ENCODE results near the gene ACVR1. TPM values are rescaled to one million over a fixed set of nuclear protein-coding genes. Genes with fewer than 3 reads are reported as not detected.
"Not testable (repeated sequence)": the region's sequence is repeated elsewhere in the genome, so short reads cannot be mapped to it uniquely, and the experiment has no call there.

Gene ACVR1
- total RNA-seq, 1 donor from 2014 or later, result 35.5 TPM

DNA sequence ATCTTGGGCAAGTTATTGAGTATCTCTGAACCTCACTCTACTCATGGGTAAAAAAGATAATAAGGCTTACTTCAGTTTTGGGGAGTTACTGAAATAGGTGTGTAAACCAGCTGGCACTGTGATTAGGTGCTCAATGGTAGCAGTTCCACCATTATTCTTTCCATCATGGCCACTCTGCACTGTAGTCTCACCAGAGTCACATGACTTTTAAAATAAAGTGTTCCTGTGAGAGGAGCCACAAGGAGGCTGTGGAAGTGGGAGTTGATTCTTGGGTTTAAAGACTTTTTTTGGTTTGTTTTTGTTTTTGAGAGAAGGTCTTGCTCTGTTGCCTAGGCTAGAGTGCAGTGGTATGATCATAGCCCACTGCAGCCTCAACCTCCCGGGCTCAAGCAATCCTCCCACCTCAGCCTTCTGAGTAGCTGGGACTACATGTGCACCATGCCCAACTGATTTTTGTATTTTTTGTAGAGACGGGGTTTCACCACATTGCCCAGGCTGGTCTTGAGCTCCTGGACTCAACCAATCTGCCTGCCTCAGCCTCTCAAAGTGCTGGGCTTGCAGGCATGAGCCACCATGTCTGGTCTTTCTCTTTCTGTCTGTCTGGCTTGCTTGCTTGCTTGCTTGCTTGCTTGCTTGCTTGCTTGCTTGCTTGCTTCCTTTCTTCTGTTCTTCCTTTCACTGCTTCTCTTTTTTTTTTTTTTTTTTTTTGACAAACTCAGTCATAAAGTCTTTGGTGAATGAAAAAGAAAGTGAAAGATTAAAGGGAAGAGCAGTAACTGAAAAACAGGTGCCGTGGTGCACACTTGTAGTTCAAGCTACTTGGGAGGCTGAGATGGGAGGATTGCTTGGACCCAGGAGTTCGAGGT, 21.2 kb upstream of the ACVR1 start:
- DNase-seq (ENCODE audit: low spot score) (no peak), ATAC-seq (no peak)
- intact Hi-C loops (cut with DNase I), result no loop called here

DNA sequence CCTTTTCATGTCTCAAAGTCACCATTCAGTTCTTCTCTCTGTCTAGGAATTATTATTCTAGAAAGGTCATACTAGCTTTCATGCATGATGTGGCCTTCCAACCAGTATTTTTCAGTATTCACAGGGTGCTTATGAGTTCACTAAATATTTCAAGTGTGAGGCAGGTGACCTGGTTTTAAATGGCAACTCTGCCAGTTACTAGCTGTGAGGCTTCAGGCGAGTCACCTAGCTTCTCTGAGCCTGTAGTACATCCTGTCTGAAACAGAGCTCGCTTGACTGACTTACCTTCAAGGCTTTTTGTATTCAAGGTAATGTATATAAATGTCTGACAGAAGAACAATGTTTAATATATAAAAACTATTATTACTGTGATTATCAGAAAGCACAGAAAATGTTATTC, 19.4 kb upstream of the ACVR1 start:
- intact Hi-C loops (cut with DNase I), result no loop called here

DNA sequence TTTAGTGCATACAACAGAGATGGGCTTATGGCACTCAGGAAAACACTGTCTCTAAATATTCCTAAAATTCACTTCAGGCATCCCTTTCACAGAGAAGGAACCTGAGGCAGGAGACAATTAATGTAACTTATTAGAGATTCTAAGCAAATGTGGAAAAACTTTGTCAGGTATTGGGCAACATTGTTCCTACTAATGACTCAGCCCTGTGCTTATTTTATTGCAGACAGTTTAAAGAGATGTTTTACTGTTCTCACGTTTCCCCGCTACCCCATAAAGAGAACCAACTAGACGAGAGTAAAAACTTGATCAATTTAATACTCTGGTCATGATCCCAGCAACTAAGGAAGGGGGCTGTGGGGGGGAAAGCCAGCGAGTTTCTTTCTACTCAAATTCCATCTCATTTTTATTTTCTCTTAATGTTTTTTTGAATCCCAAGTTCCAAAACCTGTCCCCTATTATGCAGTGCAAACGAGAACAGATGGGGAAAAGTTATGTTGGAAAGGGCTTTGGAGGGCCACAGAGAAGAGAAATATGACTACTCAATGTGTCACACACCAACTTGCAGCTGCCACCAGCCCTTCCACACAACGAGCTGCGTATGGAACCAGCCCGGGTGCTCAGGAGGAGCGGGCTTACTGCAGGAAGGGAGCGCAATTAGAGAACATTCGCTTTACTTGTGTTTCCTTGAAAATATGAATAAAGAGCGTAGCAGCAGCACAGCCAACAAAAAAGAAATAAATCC, 18.7 kb upstream of the ACVR1 start:
- DNase-seq (ENCODE audit: low spot score) (no peak), ATAC-seq (no peak)
- intact Hi-C loops (cut with DNase I), result no loop called here

More for the DNA sequence above, 19.4 kb upstream of the ACVR1 start:
- DNase-seq (ENCODE audit: low spot score) (no peak), ATAC-seq (no peak)

DNA sequence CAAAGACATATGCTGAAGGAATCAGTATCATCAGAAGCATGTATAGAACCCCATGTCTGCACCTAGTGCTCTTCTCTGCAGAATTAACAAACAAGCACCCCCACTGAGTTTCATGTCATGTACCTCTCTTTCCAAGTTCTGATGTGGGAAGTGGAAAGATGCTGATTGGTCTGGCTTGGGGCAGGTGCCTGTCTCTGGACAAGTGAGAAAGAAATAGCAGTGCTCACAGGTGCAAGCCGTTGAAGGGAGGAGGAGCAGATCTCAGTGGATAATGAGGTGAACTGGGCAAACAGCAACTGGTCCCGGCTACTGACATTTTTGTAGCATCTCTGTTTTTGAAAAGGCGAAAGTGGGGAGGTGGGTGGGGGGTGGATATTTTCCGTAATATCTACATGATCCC, 17.5 kb upstream of the ACVR1 start:
- DNase-seq (ENCODE audit: low spot score), result no peak
- intact Hi-C loops (cut with DNase I), result no loop called here
- no peak for ATAC-seq

DNA sequence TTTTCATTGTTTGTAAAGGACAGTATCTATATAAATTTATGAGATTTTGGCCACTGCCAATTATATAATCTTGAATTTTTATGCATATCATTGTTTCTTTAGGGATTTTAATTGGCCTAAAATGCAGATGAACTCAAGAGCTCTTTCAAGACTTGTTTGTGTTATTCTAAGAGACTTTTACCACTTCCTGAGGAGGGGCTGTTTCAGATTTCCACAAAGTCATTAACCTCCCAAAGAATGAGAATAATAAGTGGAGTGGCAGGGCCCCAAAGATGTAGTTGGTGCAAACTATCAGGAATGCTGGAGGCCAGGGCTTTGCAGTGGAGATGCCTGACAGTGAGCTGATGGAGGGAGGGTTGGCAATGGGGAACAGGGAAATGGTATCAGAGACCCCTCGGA, 15.5 kb upstream of the ACVR1 start:
- no peak for DNase-seq (ENCODE audit: low spot score)
- intact Hi-C loops (cut with DNase I), result no loop called here
- ATAC-seq, result no peak

DNA sequence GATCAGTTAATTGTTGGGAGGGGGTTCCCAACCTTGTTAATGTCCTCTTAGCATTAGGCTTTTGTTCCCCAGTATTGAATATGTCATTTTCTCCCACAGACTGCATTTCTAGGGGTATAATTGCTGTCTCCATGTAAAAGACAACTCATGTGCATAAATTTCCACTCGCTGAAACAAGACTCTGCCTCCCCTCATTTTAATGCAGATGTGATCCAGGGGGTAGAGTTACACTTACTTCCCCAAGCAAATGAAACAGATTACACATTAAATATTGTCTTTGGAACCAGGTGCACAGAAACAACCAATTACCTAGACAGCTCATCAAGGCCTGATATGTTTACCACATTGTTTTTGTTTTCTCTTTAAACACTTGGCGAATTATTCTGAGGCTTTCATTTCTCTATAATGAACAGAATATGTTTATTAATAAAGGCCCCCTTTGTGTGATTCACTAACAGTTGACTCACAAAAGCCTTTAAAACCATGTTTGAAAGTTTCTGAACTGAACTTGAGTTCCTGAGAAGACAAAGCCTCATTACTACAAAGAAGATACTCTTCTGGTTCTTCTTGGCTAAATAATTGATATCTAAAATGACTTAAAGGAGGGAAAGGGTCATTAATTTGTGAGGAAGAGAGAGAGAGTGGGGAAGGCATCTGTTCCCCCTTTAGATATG, 15.0 kb upstream of the ACVR1 start:
- ATAC-seq, result no peak
- intact Hi-C loops (cut with DNase I), result no loop called here
- no peak for DNase-seq (ENCODE audit: low spot score)

DNA sequence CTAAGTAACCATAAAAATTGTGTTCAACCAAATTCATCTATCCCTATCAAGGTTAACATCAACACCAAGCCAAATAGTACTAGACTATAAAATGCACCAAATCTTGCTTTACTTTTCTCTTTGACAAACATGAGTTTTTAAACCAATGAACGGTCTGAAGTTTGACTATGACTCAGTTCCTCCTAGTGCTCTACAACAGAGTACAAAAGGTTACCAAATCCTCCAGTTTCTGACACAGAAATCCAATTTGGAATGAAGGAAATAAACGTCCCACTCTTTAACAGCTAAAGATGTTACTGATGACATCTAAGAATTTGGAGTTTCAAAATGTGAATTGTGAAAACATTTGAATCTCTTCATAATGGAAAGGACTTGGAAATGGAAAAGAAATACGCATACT, 11.8 kb upstream of the ACVR1 start:
- no peak for ATAC-seq
- intact Hi-C loops (cut with DNase I), result no loop called here

DNA sequence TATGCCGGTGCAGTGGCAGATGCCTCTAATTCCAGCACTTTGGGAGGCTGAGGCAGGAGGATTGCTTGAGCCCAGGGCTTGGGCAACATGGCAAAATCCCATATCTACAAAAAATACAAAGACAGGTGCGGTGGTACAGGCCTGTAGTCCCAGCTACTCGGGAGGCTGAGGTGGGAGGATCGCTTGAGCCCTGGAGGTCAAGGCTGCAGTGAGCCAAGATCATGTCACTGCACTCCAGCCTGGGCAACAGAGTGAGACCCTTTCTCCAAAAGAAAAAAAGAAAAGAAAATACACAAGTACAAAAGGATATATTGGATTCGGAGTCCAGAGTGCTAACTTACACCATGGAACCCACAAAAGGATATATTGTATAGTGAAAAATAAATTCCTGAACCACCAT, 8.4 kb upstream of the ACVR1 start:
- intact Hi-C loops (cut with DNase I); DNase-seq (ENCODE audit: low spot score); ATAC-seq: not testable (repeated sequence)

More for the DNA sequence above, 11.8 kb upstream of the ACVR1 start:
- no peak for DNase-seq (ENCODE audit: low spot score)

DNA sequence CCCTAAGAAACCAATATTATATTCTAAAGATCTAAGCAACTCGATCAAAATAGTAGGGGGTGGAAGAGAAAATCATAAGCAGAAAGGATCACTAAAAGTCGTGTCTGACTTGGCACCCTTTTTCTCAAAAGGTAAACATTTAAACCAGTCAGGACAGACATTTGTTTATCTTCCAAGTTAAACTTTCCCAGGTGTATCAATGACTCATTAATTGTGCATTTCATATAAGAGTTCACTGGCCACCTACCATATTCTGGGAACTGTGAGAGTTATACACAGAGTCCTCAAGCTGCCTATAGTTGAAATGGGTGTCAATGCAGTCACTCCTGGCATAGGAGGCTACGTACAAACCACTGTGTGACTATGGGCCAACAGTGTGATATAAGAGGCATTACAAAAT, 4.8 kb upstream of the ACVR1 start:
- intact Hi-C loops (cut with DNase I), result no loop called here
- no peak for ATAC-seq
- DNase-seq (ENCODE audit: low spot score), result no peak

DNA sequence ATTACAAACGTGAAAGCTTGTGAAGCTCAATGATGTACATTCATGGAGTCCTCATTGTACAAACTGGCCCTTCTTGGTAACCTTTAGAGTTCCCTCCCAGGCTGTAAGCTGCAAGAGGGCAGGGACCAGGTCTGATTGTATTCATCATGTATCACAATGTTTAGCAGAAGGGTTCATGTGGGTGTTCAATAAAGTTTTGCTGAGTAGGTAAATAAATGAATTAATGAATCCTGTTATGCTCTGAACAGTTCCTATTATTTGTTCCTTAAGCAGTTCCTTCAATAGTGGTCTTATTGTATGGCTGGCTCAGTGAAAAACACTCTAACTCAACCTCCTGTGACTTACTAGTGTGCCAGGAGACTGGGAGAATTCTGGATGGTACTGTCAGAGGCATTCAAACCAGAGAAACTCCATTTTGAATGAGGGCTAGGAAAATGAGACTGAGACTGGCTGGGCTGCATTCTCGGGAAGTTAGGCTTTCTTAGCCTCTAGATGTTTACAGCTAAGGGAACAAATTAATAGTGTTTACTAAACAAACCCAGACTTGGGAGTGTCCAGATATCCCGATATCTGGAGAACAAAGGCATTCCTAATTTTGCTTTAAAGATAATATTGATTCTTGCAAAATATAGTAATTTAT, 1.8 kb upstream of the ACVR1 start:
- ATAC-seq, result no peak
- no peak for DNase-seq (ENCODE audit: low spot score)

DNA sequence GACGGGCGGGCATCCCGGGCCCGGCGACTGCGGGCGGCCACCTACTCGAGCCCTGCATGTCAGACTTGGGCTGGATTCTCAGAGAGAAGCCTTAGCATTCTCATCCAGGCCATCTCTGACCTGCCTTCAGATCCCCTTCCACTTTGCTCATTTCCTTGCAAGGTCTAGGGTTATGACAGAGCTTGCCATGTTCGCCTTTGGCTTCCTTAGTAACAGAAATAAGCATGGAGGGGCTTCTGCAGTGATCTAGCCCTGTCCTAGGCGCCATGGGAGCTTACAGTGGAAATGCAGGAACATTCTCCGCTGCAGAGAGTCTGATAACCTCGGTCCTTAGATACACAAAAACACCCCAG, 632 bp upstream of the ACVR1 start:
- DNase-seq (ENCODE audit: low spot score), result no peak
- no peak for ATAC-seq
- intact Hi-C loops (cut with DNase I), result no loop called here

More for the DNA sequence above, 1.8 kb upstream of the ACVR1 start:
- intact Hi-C loops (cut with DNase I), result no loop called here

DNA sequence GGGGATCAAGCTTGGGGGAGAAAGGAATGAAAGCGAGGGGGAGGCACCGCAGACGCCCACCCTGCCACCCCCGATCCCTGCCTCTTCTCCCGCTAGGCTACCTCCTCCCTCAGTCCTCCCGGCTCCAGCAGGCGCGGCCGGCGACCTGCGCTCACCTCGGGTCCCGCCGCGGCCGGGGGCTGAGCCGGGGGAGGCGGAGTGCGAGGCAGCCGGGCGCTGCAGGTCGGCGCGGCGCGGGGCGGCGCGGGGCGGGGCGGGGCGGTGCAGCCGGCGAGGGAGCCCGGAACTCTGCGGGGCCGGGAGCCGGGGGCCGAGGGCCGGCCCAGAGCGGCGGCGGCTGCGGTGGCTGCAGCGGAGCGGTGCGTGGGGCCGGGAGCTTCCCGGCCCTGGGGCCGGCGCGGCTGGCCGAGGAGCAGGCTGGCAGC, 477 bp downstream of the ACVR1 start:
- DNase-seq (ENCODE audit: low spot score) (peak; percentile 71), ATAC-seq (peak; percentile 17)
- intact Hi-C loops (cut with DNase I), result no loop called here

DNA sequence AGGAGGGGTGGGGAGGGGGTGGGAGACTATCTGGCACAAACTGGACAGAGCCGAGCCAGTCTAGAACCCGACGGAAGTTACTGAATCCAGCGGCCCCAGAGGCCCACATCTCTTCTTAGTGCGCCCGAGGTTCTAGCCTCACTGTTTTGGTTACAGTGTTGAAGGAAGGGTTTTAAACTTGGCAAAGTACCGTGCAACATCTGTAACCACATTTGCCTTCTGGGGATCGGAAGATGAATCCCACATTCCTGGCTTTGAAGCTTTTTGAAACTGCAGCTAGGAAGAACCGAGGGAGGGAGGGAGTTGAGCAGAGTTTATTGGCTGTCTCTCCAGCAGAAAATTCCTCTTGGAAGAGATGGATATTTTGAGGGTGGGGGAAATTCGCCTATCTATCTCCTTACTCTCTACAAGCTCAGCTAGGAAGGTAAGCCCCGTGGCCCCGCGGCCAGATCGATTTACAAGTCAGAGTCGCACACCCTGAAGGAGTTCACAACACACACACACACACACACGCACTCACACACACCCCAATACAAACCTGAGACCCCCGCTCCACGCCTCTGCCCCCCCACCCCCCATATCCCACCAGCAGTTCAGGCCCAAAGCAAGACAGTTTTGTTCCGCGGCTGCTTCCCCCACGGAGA, 1.0 kb downstream of the ACVR1 start:
- DNase-seq (ENCODE audit: low spot score) (peak; percentile 68), ATAC-seq (peak; percentile 81)
- intact Hi-C loops (cut with DNase I), result no loop called here

DNA sequence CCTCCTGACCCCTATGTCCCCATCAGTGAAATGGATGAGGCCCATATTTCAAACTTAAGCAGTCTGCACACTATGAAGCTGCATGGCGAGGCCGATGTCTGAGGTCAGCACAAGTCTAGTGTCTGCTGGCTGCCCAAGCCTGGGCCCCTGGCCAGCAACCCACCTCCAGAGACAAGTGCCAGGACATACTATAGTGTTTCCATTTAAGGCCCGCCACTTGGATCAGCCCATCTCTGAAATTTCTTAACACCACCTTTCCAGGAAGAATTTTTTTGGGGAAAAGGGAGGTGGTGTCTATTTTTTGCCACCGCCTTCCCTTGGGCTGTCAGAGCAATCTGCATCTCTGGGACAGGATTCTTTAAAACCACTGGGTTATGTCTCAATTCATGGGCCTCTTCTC, 1.8 kb downstream of the ACVR1 start:
- intact Hi-C loops (cut with DNase I), result no loop called here
- ATAC-seq, result no peak
- DNase-seq (ENCODE audit: low spot score), result no peak

DNA sequence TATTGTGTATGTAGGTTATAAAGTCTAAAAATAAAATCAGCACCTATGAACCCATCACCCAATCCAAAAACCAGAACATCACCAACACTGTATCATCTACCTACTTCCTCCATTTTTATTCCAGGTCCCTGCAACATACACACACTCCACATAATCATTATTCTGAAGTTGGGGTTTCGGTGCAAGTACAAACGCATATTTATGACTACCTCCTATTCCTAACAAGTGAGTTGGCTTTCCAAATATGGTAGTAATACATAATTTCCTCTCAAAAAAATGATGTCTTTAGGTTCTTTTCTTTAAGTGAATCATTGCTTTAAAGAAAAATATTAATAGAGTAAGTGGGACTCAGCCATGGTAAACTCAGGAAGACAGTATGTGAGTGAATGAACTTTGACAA, 3.3 kb downstream of the ACVR1 start:
- no peak for DNase-seq (ENCODE audit: low spot score)
- no peak for ATAC-seq
- intact Hi-C loops (cut with DNase I), result no loop called here

DNA sequence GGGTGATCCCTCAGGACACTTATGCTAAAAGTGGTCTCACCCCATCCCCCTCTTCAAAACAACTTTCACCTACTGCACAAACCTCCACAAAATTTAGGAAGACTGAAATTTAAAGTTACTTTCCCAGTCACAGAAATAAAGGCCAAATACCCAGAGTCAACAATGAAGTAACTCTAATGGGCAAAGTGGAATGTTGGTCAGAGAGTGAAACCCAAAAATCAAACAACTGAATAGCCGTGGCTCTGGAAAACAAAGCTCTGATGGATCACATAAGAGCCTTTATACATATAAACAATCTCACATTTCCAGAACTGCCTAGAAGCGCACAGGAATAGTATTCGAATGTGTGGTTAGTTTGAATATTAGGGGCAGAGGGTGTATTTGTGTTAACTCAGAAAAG, 4.7 kb downstream of the ACVR1 start:
- DNase-seq (ENCODE audit: low spot score) (no peak), ATAC-seq (no peak)
- intact Hi-C loops (cut with DNase I), result no loop called here

DNA sequence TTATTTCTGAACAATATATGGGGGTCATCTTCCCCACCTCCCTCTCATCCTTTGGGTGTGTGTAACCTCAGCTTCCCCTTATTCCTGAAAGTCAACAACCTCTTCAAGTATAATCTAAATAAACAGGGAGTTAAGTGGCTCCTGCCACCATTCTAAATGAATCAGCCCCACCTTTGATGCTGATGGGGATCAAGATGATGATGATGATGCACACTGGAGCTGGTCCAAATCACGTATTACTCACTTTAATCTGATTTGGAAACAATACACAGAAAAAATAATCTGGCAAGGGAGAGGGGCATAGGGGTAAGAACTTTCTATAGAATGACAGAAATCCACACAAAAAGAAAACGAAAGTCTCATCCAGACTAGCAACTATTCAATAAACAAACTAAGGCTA, 7.1 kb downstream of the ACVR1 start:
- DNase-seq (ENCODE audit: low spot score) (no peak), ATAC-seq (no peak)
- intact Hi-C loops (cut with DNase I), result no loop called here

DNA sequence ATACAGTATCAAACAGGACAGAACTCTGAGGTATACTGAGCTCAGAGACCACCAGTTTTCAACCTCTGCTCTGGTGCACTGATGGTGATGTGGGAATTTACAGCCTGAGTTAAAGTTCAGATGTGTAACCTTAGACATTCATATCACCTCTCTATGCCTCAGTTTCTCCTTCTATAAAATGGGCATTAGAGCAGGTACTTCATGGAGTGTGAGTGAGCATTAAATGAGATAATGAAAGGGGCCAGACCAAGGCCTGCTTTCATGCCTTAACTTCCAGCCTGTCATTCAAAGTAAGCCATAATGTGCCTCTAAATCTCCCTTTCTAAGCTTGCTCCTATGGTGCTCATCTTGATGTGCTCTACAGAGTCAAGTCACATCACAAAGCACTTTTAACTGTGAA, 8.4 kb downstream of the ACVR1 start:
- ATAC-seq, result no peak
- intact Hi-C loops (cut with DNase I), result no loop called here
- no peak for DNase-seq (ENCODE audit: low spot score)
